Heart right ventricle (tissue), 16 donors: ENCODE data around the gene NFIL3. TPM values are rescaled to one million over a fixed set of nuclear protein-coding genes. Genes with fewer than 3 reads are reported as not detected.
"Not testable (repeated sequence)": the region's sequence is repeated elsewhere in the genome, so short reads cannot be mapped to it uniquely, and the experiment has no call there.

Experiments used
- ATAC-seq, 8 donors: fragments of 200-7000 bp; cut with Tn5 transposase; one replicate each; pipeline ENCODE4 v1.9.1; 2020; ENCODE audit warnings: mild to moderate bottlenecking in 8 of 8, moderate library complexity in 8 of 8, moderate number of reproducible peaks in 1 of 8
- DNase-seq, 2 donors: peaks; one replicate each; pipeline ENCODE4 v3.0.0-alpha.2; 2020
- H3K27ac ChIP-seq, 10 donors: fragments of 200-600 bp; sonication (generic) in 2 of 10; one replicate each; pipeline versions ENCODE4 v1.5.0 to v1.8.0; 2020 to 2022; ENCODE audit warnings: mild to moderate bottlenecking in 3 of 10
- H3K27me3 ChIP-seq, 7 donors: fragments of 200-600 bp; one replicate each; pipeline ENCODE4 v1.8.0; 2021 to 2022; ENCODE audit warnings: mild to moderate bottlenecking in 2 of 7
- H3K36me3 ChIP-seq, 9 donors: fragments of 200-600 bp; sonication (generic) in 1 of 9; one replicate each; pipeline versions ENCODE4 v1.5.0 to v1.8.0; 2020 to 2022; ENCODE audit warnings: mild to moderate bottlenecking in 2 of 9
- H3K4me1 ChIP-seq, 9 donors: fragments of 200-600 bp; sonication (generic) in 1 of 9; one replicate each; pipeline versions ENCODE4 v1.5.0 to v1.8.0; 2020 to 2022; ENCODE audit warnings: mild to moderate bottlenecking in 4 of 9
- H3K4me3 ChIP-seq, 10 donors: fragments of 200-600 bp; sonication (generic) in 2 of 10; one replicate each; pipeline versions ENCODE4 v1.5.0 to v1.8.0; 2020 to 2022; ENCODE audit warnings: mild to moderate bottlenecking in 7 of 10, moderate library complexity in 2 of 10
- H3K9me3 ChIP-seq, 11 donors: fragments of 200-600 bp in 10 of 11; sonication (generic) in 2 of 11; one replicate each; pipeline versions ENCODE4 v1.5.0 to v1.8.0; 2013 to 2022; ENCODE audit warnings: mild to moderate bottlenecking in 2 of 11, control low read depth in 1 of 11, moderate library complexity in 1 of 11
- CTCF ChIP-seq, 9 donors: fragments of 200-600 bp; sonication (generic) in 2 of 9; IDR thresholded peaks; one replicate each; pipeline versions ENCODE4 v1.5.0 to v1.8.0; 2021 to 2022; ENCODE audit warnings: antibody characterized with exemption in 9 of 9, mild to moderate bottlenecking in 5 of 9, moderate library complexity in 1 of 9
- WGBS, 2 donors: extraction: QIAGEN DNeasy Blood & Tissue Kit; methylation state at CpG; one replicate each; pipeline ENCODE4 v1.1.7; 2013; ENCODE audit warnings: inconsistent platforms in 1 of 2; 5-methylcytosine and 5-hydroxymethylcytosine counted together
- intact Hi-C, 10 donors: fragments of 100-400 bp; cut with DNase I; formaldehyde crosslinking; loops; one replicate each; pipeline versions ENCODE4 v1.11.1 to v1.14.2; 2022
- polyA plus RNA-seq, 2 donors: library from polyadenylated mRNA; stranded (reverse); fragments of 200-250 nt; gene quantifications; one replicate each; pipeline ENCODE4 v1.2.3, GENCODE V29; 2013
- total RNA-seq, 10 donors: library from RNA; stranded (reverse); fragmentation: NEBNext Ultra II Directional in 3 of 10; extraction: Animal tissue kit (Norgen Biotek cat#: 25700) in 3 of 10; gene quantifications; one replicate each; pipeline versions ENCODE4 v1.2.1 to v1.2.4, GENCODE V29; 2021 to 2023
- donor health status: Arrhythmogenic right ventricular cardiomyopathy.
- donor health status: ischemic (EF 13 %, LVEDD 7.1; RV severe dilation, severe dysfunction).
- donor health status: healthy with polysubstance abuse.
- donor health status: DM: no; HTN: yes; CAD: no.
- donor health status: DM: no; HTN: no; CAD: no.
- donor health status: ischemic (EF 25% LVEDD 6.9; RV normal size, moderate dysfunction).
- donor health status: ischemic (EF 25% LVEDD 5.7; RV mildly dilated, moderate dysfunction).
- donor health status: healthy.
- donor health status: DM: yes; HTN: yes; CAD: no.
- donor health status: Ischemic cardiomyopathy.
- donor health status: ischemic (EF 35%, LVEDD 5.7; RV mildly dilated, moderate dysfunction).
- donor health status: nonischemic (EF 11% LVEDD 7.7; RV severe dilation, severe dysfunction).
- donor health status: DM: yes; HTN: yes; CAD: no.
- donor health status: PGD.
- donor health status: ischemic (EF 29% LVEDD 5.4; RV normal size, mild dysfunction).
- donor health status: nonischemic (EF 23%, LVEDD 6.1; RV moderate dilation, normal function).

Gene NFIL3
- total and polyA plus RNA-seq, 12 donors, result 10.8 to 88.0 (median 26.9) TPM

GRCh38 chr9:91378695-91379127, 44.9 kb downstream of the NFIL3 start:
- H3K4me1 ChIP-seq, result peaks cover 0 to 18% (median 0%) of the 10 kb centered on the region in 9 donors
- H3K9me3 ChIP-seq, result no peaks in the 10 kb centered on the region
- intact Hi-C loops, result loop anchor here in 1 of 10 donors (10.0 kb wide), 1 partner anchor 64 kb away; no protein-coding TSS in a partner anchor
- 58 to 78% methylated on average over 2 of the region's 2 CpGs for WGBS, 2 donors
- ATAC-seq, result no peak
- H3K4me3 ChIP-seq, result no peak overlapping the region
- H3K27me3 ChIP-seq, result no peaks in the 10 kb centered on the region
- no peak for TF ChIP-seq CTCF (IDR thresholded peaks at IDR 0.05)
- H3K36me3 ChIP-seq, result no peaks in the 10 kb centered on the region
- H3K27ac ChIP-seq, result no peak overlapping the region
- DNase-seq, result no peak

GRCh38 chr9:91378054-91378453, 45.6 kb downstream of the NFIL3 start:
- H3K4me3 ChIP-seq, H3K27ac ChIP-seq, H3K9me3 ChIP-seq, ATAC-seq, DNase-seq, H3K36me3 ChIP-seq, H3K27me3 ChIP-seq: not testable (repeated sequence)
- 89 to 90% methylated on average over 3 of the region's 3 CpGs for WGBS, 2 donors
- peaks cover 0 to 18% (median 0%) of the 10 kb centered on the region in 9 donors for H3K4me1 ChIP-seq
- intact Hi-C loops, result loop anchor here in 1 of 10 donors (10.0 kb wide), 1 partner anchor 63 kb away; no protein-coding TSS in a partner anchor

- H3K4me3 ChIP-seq, result no peak overlapping the region
- H3K27me3 ChIP-seq, result no peaks in the 10 kb centered on the region
- no peak for TF ChIP-seq CTCF (IDR thresholded peaks at IDR 0.05)
- DNase-seq (no peak), ATAC-seq (no peak)
- no peaks in the 10 kb centered on the region for H3K9me3 ChIP-seq
- intact Hi-C loops, result loop anchor here in 1 of 10 donors (10.0 kb wide), 1 partner anchor 61 kb away; no protein-coding TSS in a partner anchor
- WGBS, 2 donors, result 76 to 90% methylated on average over 4 of the region's 4 CpGs
- H3K36me3 ChIP-seq, result no peaks in the 10 kb centered on the region
- H3K4me1 ChIP-seq, result peaks cover 0 to 18% (median 0%) of the 10 kb centered on the region in 9 donors
- no peak overlapping the region for H3K27ac ChIP-seq
Observed at GRCh38 chr9:91376239-91376638, 47.4 kb downstream of the NFIL3 start.

GRCh38 chr9:91374939-91375338, 48.7 kb downstream of the NFIL3 start:
- 30 to 45% methylated on average over 3 of the region's 3 CpGs for WGBS, 2 donors

More at GRCh38 chr9:91374939-91375338, 48.7 kb downstream of the NFIL3 start:
- H3K27ac ChIP-seq, result no peak overlapping the region
- DNase-seq, result no peak
- intact Hi-C loops, result loop anchor here in 1 of 10 donors (10.0 kb wide), 1 partner anchor 60 kb away; no protein-coding TSS in a partner anchor
- no peak for ATAC-seq
- H3K27me3 ChIP-seq, result no peaks in the 10 kb centered on the region
- no peak for TF ChIP-seq CTCF (IDR thresholded peaks at IDR 0.05)
- H3K36me3 ChIP-seq, result no peaks in the 10 kb centered on the region
- H3K9me3 ChIP-seq, result no peaks in the 10 kb centered on the region
- peaks cover 0 to 18% (median 0%) of the 10 kb centered on the region in 9 donors for H3K4me1 ChIP-seq
- no peak overlapping the region for H3K4me3 ChIP-seq
